ENCODE data around the gene HCFC1.

The HCFC1 gene

DNA sequence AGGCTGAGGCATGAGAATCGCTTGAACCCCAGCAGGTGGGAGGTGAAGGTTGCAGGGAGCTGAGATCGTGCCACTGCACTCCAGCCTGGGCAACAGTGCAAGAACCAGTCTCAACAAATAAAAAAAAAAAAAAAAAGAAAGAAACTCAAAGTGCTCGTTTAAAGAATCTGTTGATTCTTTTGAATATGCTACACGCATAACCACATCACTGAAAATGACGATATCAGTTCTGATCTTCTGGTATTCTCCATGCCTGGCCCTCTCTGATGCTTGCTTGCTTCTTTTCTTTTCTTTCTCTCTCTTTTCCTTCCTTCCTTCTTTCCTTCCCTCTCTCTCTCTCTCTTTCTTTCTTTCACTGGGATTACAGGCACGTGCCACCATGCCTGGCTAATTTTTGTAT is 59.8 kb downstream of the HCFC1 start:
- H3K4me1 ChIP-seq (ENCODE audit: control insufficient read depth, insufficient read depth, low read length), result 0 out of 2 replicates have a peak, but pooled peaks cover 1% of the 10 kb centered on the region
- WGBS (ENCODE audit: insufficient coverage, insufficient read length), result no CpG with 5 or more reads among the region's 6 CpGs
- H3K27ac ChIP-seq (ENCODE audit: low read length), result no peak overlapping the region
- no peak for DNase-seq (ENCODE audit: low read depth, low spot score)
- no peaks in the 10 kb centered on the region; the same call in 1 of the 2 replicates for H3K36me3 ChIP-seq (ENCODE audit: control insufficient read depth, insufficient read depth, low read length)
- H3K9me3 ChIP-seq (ENCODE audit: control insufficient read depth, insufficient read depth, low read length), result no peaks in the 10 kb centered on the region
- no peak overlapping the region for H3K4me3 ChIP-seq (ENCODE audit: low read length)
- H3K27me3 ChIP-seq (ENCODE audit: control insufficient read depth, insufficient read depth, low read length), result no peaks in the 10 kb centered on the region

DNA sequence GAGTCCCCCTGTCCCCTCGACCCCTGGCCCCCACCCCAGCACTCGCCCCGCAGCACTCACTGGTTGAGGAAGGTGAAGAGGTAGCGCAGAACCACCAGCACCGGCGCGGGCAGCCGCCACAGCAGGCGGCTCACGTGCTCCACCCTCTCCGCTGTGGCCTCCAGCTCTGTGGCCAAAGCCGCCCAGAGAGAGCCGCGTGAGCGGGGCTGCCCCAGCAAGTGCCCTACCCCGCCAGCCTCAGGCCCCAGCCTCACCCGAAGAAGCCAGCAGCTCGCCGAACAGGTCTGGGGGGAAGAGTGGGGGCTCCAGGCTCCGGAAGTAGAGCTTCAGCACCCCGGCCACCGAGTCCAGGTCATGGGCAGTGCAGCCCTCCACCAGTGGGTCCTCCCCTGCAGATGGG is 61.2 kb downstream of the HCFC1 start:
- no peaks in the 10 kb centered on the region; the same call in 1 of the 2 replicates for H3K36me3 ChIP-seq (ENCODE audit: control insufficient read depth, insufficient read depth, low read length)
- H3K27ac ChIP-seq (ENCODE audit: low read length), result no peak overlapping the region
- H3K4me1 ChIP-seq (ENCODE audit: control insufficient read depth, insufficient read depth, low read length), result 0 out of 2 replicates have a peak, but pooled peaks cover 1% of the 10 kb centered on the region
- no peak for DNase-seq (ENCODE audit: low read depth, low spot score)
- H3K27me3 ChIP-seq (ENCODE audit: control insufficient read depth, insufficient read depth, low read length), result no peaks in the 10 kb centered on the region
- WGBS (ENCODE audit: insufficient coverage, insufficient read length), result no CpG with 5 or more reads among the region's 22 CpGs
- no peaks in the 10 kb centered on the region for H3K9me3 ChIP-seq (ENCODE audit: control insufficient read depth, insufficient read depth, low read length)
- no peak overlapping the region for H3K4me3 ChIP-seq (ENCODE audit: low read length)

DNA sequence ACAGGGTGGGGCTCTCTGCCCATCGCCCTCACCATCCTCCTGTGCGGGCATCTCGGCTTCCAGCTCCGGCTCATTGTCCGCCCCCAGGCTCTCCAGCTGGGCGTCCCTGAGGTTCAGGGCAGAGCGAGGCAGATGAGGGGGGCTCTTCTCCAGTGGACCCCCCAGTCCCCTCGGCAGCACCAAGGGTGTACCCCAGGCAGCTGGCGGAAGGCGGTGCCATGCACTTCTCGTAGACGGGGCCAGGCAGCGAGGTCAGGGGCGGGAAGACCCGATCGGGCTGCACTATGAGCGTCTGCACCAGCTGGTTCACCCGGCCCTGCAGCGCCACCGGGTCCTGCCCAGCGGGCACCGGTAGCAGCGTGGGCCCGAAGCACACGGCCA is 61.6 kb downstream of the HCFC1 start:
- DNase-seq (ENCODE audit: low read depth, low spot score), result no peak
- Histone ChIP-seq H3K4me1 (ENCODE audit: control insufficient read depth, insufficient read depth, low read length) (0 out of 2 replicates have a peak, but pooled peaks cover 1% of the 10 kb centered on the region), H3K4me3 (ENCODE audit: low read length) (no peak overlapping the region), H3K27ac (ENCODE audit: low read length) (no peak overlapping the region), H3K36me3 (ENCODE audit: control insufficient read depth, insufficient read depth, low read length) (no peaks in the 10 kb centered on the region; the same call in 1 of the 2 replicates), H3K27me3 (ENCODE audit: control insufficient read depth, insufficient read depth, low read length) (no peaks in the 10 kb centered on the region), H3K9me3 (ENCODE audit: control insufficient read depth, insufficient read depth, low read length) (no peaks in the 10 kb centered on the region)
- WGBS (ENCODE audit: insufficient coverage, insufficient read length), result no CpG with 5 or more reads among the region's 25 CpGs

- no peak for DNase-seq (ENCODE audit: low read depth, low spot score)
- Histone ChIP-seq H3K9me3 (ENCODE audit: control insufficient read depth, insufficient read depth, low read length) (no peaks in the 10 kb centered on the region), H3K4me3 (ENCODE audit: low read length) (no peak overlapping the region), H3K27me3 (ENCODE audit: control insufficient read depth, insufficient read depth, low read length) (no peaks in the 10 kb centered on the region), H3K27ac (ENCODE audit: low read length) (no peak overlapping the region), H3K36me3 (ENCODE audit: control insufficient read depth, insufficient read depth, low read length) (no peaks in the 10 kb centered on the region; the same call in 1 of the 2 replicates), H3K4me1 (ENCODE audit: control insufficient read depth, insufficient read depth, low read length) (peaks cover 2% of the 10 kb centered on the region; the same call in 1 of the 2 replicates)
- WGBS (ENCODE audit: insufficient coverage, insufficient read length), result no CpG with 5 or more reads among the region's 37 CpGs
Measured at GRCh38 chrX:153909024-153909979, 62.3 kb downstream of the HCFC1 start.

- DNase-seq (ENCODE audit: low read depth, low spot score), result no peak
- no peak overlapping the region for H3K4me3 ChIP-seq (ENCODE audit: low read length)
- WGBS (ENCODE audit: insufficient coverage, insufficient read length), result no CpG with 5 or more reads among the region's 23 CpGs
- no peaks in the 10 kb centered on the region; the same call in 1 of the 2 replicates for H3K36me3 ChIP-seq (ENCODE audit: control insufficient read depth, insufficient read depth, low read length)
- H3K4me1 ChIP-seq (ENCODE audit: control insufficient read depth, insufficient read depth, low read length), result peaks cover 3% of the 10 kb centered on the region; the same call in 1 of the 2 replicates
- H3K27ac ChIP-seq (ENCODE audit: low read length), result no peak overlapping the region
- no peaks in the 10 kb centered on the region for H3K9me3 ChIP-seq (ENCODE audit: control insufficient read depth, insufficient read depth, low read length)
- H3K27me3 ChIP-seq (ENCODE audit: control insufficient read depth, insufficient read depth, low read length), result no peaks in the 10 kb centered on the region
Measured at GRCh38 chrX:153908219-153908860, 63.3 kb downstream of the HCFC1 start.

DNA sequence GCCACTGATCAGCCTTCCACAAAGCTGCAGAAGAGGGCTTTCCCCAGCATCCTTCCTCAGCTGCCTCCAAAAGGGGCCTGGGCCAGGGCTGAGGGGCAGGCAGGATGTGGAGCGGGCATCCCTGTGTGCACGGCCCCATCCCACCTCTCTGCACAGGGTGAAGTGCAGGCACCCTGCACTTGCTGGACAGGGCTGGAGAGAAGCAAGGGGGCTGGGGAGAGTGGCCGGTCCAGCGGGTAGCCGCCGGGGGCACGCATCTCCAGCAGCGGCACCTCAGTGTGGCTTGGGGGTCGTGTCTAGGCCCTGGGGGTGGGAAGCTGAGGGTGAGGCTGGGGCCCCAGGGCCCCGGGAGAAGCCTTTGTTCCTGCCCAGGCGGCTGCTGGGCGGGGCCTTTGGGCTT is 64.2 kb downstream of the HCFC1 start:
- Histone ChIP-seq H3K27ac (ENCODE audit: low read length) (no peak overlapping the region), H3K9me3 (ENCODE audit: control insufficient read depth, insufficient read depth, low read length) (no peaks in the 10 kb centered on the region), H3K4me3 (ENCODE audit: low read length) (no peak overlapping the region), H3K36me3 (ENCODE audit: control insufficient read depth, insufficient read depth, low read length) (no peaks in the 10 kb centered on the region; the same call in 1 of the 2 replicates), H3K4me1 (ENCODE audit: control insufficient read depth, insufficient read depth, low read length) (peaks cover 3% of the 10 kb centered on the region; the same call in 1 of the 2 replicates), H3K27me3 (ENCODE audit: control insufficient read depth, insufficient read depth, low read length) (no peaks in the 10 kb centered on the region)
- DNase-seq (ENCODE audit: low read depth, low spot score), result no peak
- no CpG with 5 or more reads among the region's 12 CpGs for WGBS (ENCODE audit: insufficient coverage, insufficient read length)

GRCh38 chrX:153906126-153906917 is 65.3 kb downstream of the HCFC1 start:
- no peaks in the 10 kb centered on the region for H3K9me3 ChIP-seq (ENCODE audit: control insufficient read depth, insufficient read depth, low read length)
- WGBS (ENCODE audit: insufficient coverage, insufficient read length), result no CpG with 5 or more reads among the region's 27 CpGs
- H3K27me3 ChIP-seq (ENCODE audit: control insufficient read depth, insufficient read depth, low read length), result no peaks in the 10 kb centered on the region
- no peaks in the 10 kb centered on the region; the same call in 1 of the 2 replicates for H3K36me3 ChIP-seq (ENCODE audit: control insufficient read depth, insufficient read depth, low read length)
- H3K4me1 ChIP-seq (ENCODE audit: control insufficient read depth, insufficient read depth, low read length), result peaks cover 4% of the 10 kb centered on the region
- no peak for DNase-seq (ENCODE audit: low read depth, low spot score)
- no peak overlapping the region for H3K27ac ChIP-seq (ENCODE audit: low read length)
- no peak overlapping the region for H3K4me3 ChIP-seq (ENCODE audit: low read length)

GRCh38 chrX:153905481-153906095 is 66.0 kb downstream of the HCFC1 start:
- no peak for DNase-seq (ENCODE audit: low read depth, low spot score)
- Histone ChIP-seq H3K27ac (ENCODE audit: low read length) (no peak overlapping the region), H3K4me3 (ENCODE audit: low read length) (no peak overlapping the region), H3K9me3 (ENCODE audit: control insufficient read depth, insufficient read depth, low read length) (no peaks in the 10 kb centered on the region), H3K4me1 (ENCODE audit: control insufficient read depth, insufficient read depth, low read length) (peaks cover 6% of the 10 kb centered on the region), H3K27me3 (ENCODE audit: control insufficient read depth, insufficient read depth, low read length) (no peaks in the 10 kb centered on the region), H3K36me3 (ENCODE audit: control insufficient read depth, insufficient read depth, low read length) (no peaks in the 10 kb centered on the region; the same call in 1 of the 2 replicates)
- WGBS (ENCODE audit: insufficient coverage, insufficient read length), result no CpG with 5 or more reads among the region's 32 CpGs

GRCh38 chrX:153903991-153904957 is 67.3 kb downstream of the HCFC1 start, which contains the start of gene AVPR2:
TSS of gene AVPR2 (plus strand) at chrX:153904673. CDS start at chrX:153905146, 473 bp downstream.
- Histone ChIP-seq H3K36me3 (ENCODE audit: control insufficient read depth, insufficient read depth, low read length) (no peaks in the 10 kb centered on the region), H3K4me1 (ENCODE audit: control insufficient read depth, insufficient read depth, low read length) (peaks cover 5% of the 10 kb centered on the region), H3K4me3 (ENCODE audit: low read length) (no peak within 1 kb of the TSS), H3K9me3 (ENCODE audit: control insufficient read depth, insufficient read depth, low read length) (no peaks in the 10 kb centered on the region), H3K27me3 (ENCODE audit: control insufficient read depth, insufficient read depth, low read length) (no peaks in the 10 kb centered on the region), H3K27ac (ENCODE audit: low read length) (no peak within 1 kb of the TSS)
- no peak for DNase-seq (ENCODE audit: low read depth, low spot score)
- WGBS (ENCODE audit: insufficient coverage, insufficient read length), result no CpG with 5 or more reads among the region's 26 CpGs
